Measurements from ENCODE around the gene PDIK1L.
"Not testable (repeated sequence)": the region's sequence is repeated elsewhere in the genome, so short reads cannot be mapped to it uniquely, and the experiment has no call there.

PDIK1L gene

GRCh38 chr1:26092422-26092821 is 19.2 kb upstream of the PDIK1L start:
- no peak for DNase-seq

- not testable (repeated sequence) for DNase-seq
Measured at GRCh38 chr1:26093569-26093968, 18.1 kb upstream of the PDIK1L start.

- no peak for DNase-seq
Measured at GRCh38 chr1:26094076-26094669, 17.5 kb upstream of the PDIK1L start.

- no peak for DNase-seq
Measured at GRCh38 chr1:26094677-26095383, 16.8 kb upstream of the PDIK1L start.

DNA sequence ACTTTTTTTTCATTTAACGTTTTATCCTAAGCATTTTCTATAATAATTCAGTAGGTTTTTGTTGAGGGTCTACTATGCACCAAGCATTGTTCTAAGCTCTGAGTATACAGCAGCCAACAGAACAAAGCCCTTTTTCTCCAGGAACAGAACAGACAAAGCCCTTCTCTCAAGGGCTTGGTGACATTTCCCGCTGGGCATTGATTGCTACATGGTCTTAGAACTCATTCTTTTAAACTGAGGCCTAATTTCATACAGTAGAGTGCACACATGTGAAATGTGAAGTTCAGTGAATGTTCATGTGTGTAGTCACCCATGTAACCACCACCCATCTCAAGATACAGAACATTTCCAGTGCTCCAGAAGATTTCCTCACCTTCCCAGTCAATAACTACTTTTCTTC is 15.2 kb upstream of the PDIK1L start:
- DNase-seq = no peak

- no peak for DNase-seq
Measured at GRCh38 chr1:26097696-26098095, 13.9 kb upstream of the PDIK1L start.

GRCh38 chr1:26098602-26099001 is 13.0 kb upstream of the PDIK1L start:
- no peak for DNase-seq

DNA sequence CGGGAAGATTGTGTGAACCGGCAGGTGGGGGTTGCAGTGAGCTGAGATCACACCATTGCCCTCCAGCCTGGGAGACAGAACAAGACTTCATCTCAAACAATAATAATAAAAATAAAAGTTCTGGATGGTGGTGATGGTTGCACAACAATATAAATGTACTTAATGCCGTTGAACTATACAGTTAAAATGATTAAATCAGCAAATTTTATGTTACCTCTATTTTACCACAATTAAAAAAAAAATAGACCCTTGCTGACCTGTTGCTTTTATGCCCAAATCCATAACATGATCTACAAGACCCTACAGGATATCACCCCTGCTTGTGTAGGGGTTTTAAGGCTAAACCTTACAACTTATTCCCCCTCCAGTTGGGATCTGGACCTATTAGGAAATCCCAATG is 11.8 kb upstream of the PDIK1L start:
- no peak for DNase-seq

- not testable (repeated sequence) for DNase-seq
Measured at GRCh38 chr1:26100204-26100603, 11.4 kb upstream of the PDIK1L start.

DNA sequence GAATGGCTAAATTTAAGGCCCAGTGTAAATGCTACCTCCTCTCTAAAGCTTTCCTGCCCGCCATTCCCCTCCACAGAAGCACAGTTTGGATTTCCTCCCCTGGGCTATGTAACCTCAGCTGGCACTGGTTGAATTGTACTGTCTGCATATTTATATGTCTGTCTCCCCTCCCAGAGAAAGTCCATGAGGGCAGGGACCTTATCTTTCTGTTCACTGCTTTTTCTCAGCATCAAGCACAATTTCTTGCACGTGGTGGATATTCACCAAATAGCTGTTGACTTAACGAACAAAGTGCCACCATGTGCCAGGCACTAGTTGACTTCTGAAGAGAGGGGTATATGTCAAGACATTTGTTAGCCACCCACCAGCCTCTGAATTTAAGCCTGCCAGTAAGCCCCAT is 9.5 kb upstream of the PDIK1L start:
- no peak for DNase-seq

DNA sequence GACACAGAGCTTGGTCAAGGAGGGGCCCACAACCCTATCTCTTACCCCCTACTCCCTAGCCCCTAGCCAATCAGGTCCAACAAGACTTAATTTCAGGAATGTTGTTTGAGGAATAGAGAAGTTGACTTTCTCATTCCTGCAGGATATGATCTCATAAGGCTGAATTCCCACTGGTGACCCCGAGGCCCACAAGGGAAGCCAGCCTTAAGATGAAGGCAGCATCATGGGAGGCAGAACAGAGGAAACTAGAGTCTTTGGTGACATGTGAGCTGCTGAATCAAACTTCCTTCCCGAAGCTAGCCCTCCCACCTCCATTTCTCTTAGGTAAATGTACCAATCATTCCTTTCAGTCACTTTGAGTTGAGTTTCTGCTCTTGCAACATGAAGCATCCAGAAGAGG is 9.1 kb upstream of the PDIK1L start:
- no peak for DNase-seq

DNA sequence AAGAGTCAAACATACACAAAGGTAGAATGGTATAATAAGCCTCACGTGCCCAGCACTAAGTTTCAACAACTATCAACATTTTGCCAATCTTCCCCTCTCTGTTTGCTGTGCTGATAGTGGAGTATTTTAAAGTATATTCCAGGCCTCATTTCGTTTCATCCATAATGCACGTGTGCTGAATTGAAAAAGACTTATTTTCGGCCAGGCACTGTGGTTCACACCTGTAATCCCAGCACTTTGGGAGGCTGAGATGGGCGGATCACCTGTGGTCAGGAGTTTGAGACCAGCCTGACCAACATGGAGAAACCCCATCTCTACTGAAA is 6.4 kb upstream of the PDIK1L start:
- not testable (repeated sequence) for DNase-seq

- no peak for DNase-seq
Measured at GRCh38 chr1:26109229-26110164, 2.1 kb upstream of the PDIK1L start.

DNA sequence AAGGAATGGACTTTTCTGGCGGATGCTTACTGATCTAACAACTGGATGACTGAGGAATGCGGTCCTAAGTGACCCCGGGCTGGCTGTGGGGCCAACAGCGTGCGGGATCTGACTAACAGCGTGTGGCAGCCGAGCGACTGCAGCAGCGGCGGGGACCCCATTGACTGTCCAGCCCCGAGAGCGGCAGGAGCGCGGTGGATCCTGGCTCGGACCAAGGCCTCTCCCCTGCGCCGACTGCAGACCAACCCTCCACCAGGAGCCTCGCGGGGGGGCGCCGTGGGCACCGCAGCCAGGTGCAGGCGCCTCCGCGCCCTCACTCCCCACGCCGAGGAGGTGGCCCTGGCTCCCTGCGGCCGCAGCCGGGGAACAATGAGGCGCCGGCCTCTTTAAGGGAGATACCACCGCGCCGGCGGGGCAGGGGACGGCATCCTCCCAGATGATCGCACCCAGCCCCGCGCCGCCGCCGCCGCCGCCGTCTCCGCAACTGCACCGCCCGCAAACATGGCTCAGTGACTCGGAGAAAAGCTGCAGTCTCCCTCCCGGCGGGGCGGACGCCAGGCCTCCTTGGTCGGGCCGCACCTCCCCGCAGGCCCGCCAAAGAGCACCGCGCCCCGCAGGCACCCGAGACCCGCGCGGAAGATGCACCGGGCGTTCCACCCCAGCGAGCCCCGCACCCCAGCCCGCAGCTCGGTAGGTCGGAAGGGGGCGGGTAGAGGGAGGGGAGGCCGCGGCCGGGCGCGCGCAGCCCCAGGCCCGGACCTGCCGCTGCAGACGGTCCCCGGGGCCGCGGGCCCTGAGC is 694 bp upstream of the PDIK1L start:
- peak; percentile 62 to 67 for DNase-seq

- no peak for DNase-seq
Measured at GRCh38 chr1:26112407-26112775, 767 bp downstream of the PDIK1L start.

- no peak for DNase-seq
Measured at GRCh38 chr1:26114165-26114927, 2.7 kb downstream of the PDIK1L start.

GRCh38 chr1:26119892-26120608 is 8.4 kb downstream of the PDIK1L start:
- DNase-seq = no peak

DNA sequence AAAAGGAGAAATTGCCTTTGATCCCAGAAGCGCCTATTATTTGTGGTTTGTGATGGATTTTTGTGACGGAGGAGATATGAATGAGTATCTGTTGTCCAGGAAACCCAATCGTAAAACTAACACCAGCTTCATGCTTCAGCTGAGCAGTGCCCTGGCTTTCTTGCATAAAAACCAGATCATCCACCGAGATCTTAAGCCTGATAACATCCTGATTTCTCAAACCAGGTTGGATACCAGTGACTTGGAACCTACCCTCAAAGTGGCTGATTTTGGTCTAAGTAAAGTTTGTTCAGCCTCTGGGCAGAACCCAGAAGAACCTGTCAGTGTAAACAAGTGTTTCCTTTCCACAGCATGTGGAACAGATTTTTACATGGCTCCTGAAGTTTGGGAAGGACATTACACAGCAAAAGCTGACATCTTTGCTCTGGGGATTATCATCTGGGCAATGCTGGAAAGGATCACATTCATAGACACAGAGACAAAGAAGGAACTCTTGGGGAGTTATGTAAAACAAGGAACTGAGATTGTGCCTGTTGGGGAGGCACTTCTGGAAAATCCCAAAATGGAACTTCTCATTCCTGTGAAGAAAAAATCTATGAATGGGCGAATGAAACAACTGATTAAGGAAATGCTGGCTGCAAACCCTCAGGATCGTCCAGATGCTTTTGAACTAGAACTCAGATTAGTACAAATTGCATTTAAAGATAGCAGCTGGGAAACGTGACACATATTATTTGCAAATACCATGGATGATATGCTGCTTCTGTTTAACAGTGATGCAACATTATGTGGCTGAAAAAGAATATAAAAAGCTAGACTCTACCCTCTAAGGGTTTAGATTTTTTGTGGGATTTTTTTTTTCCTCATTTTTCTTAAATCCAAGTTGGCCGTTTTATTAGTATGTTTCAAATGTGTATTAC is 10.5 kb downstream of the PDIK1L start:
- no peak for DNase-seq

DNA sequence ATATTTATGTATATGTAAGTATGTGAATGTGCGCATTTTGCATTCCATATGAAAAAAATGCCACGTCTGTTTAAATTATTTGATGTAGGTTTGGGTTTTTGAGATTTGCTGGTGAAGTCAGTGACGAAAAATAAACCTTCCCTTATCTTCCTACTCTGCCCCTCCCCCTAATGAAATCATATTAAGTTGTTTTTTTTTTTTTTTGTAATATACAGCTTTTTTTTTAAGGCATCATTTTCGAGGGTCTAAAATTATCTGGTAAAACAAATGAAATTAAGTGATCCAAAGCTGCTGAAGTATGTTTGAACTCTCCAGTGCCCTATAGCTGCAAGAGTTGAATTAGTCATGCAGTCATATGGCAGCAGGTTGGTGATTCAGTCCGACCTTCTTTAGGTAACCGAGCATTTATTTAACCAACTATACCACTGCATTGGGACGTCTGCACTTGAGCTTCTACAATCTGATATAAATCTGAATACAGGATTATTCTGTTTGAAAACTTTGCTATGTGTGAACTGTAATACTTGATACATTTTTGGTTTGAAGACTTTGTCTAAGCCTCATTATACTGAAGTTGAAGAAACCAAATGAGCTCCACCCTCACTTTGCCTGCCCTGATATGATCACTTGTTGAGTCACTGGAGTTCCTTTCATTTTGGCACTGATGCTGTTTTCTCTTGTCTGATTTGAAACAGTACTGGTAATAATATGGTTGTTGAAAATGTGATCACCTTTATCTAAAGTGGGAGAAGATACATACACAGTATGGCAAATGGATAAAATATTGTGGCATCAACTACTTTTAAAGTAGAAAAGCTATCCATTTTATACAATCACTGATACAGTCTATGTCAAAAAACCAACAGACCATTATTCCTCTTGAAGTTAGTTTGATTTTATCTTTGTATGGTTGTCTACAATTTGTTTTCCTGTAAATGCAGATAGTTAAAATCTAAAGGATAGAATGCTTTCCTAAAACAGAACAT is 11.7 kb downstream of the PDIK1L start:
- peak in 1 of 2 experiments; percentile 5 for DNase-seq

All from stimulated activated CD4-positive, alpha-beta T cell treated with anti-CD3 and anti-CD28 coated beads, Interleukin-4, amount 100 ng/mL, for 4 hours (primary cell).